HG02981 (cell line): Measurements from ENCODE around the gene ACSS1.

Source experiments
- ATAC-seq: cut with Tn5 transposase; IDR thresholded peaks from one replicate; pipeline ENCODE4 v1.9.1; 2021; ENCODE audit warnings: mild to moderate bottlenecking, moderate library complexity; ENCODE audit not compliant: unreplicated experiment

The ACSS1 gene

DNA sequence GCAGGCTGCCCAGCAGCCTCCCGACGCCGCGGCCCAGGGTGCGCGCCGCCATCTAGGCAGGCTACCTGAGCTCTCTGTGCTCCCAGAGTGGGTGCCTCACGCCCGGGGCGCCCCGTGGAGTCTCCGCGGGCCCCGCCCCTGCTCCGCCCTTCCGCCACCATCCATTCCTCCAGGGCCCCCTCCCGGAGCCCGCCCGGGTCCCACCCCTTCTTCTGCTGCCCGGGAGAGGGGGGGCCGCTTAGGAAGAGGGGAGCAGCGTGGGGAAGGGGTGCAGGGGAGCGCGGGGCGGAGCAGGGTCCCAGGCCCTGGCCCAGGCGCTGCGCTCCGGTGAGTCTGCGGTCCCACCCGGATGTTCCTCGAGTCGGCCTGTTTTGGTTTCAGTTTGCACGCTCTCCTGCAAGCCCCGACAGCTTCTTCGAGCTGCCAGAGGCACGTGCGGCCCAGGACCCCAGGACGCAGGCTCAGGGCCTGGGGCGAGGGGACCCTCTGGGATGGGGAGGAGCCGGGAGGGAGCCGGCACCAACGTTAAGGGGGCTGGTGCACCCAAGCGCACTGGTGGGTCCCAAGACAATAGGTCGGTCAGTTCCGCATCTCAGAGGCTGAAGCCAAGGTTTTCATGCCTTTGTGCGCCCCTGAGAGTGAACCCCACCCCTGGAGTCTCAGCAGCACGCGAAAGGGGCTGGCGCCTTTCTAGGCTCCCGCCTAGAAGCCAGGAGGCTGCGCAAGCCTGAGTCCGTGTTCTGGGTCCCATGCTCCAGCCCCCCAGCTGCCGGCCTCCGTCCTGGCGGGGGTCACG lies at the start of gene ACSS1:
TSS of gene ACSS1 (minus strand) at position 89 of the 796 bp plus-strand sequence. CDS start at position 52, 37 bp downstream.
- peak; percentile 64 for ATAC-seq

DNA sequence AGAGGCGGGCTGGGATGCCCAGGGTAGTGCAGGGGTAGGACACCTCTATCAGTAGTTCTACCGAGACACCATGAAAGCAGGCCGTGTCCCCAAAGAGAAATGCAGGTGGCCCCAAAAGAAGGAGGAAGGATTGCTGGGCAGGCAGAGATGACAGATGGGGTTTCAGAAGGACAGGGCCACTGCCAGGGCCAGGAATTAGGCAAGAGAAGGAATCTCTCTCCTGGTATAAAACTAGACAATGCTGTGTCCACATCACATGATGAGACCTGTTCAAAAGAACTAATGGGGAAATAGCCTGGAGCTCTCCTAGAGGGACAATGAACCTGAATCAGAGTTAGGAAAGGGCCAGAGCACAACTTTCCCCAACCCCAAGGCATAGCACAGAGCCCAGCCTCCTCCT lies 45.6 kb upstream of the ACSS1 start:
- no peak for ATAC-seq

DNA sequence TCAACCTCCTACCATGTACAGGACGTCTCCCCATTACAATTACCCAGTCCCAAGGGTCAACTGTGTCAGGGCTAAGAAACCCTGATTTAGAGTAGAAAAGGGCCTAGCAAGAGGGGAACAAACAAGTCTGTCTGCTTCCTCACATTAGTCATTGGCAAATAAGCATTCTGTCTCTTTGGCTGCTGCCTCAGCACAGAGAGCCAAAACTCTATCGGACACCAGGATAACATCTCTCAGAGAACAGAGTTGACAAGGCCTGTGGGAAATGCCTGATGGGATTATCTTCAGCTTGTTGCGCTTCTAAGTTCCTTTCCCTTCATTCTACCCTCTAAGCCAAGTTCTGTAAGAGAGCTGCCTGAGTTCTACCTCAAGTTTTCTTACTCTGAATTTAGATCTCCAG lies 43.0 kb upstream of the ACSS1 start:
- no peak for ATAC-seq

DNA sequence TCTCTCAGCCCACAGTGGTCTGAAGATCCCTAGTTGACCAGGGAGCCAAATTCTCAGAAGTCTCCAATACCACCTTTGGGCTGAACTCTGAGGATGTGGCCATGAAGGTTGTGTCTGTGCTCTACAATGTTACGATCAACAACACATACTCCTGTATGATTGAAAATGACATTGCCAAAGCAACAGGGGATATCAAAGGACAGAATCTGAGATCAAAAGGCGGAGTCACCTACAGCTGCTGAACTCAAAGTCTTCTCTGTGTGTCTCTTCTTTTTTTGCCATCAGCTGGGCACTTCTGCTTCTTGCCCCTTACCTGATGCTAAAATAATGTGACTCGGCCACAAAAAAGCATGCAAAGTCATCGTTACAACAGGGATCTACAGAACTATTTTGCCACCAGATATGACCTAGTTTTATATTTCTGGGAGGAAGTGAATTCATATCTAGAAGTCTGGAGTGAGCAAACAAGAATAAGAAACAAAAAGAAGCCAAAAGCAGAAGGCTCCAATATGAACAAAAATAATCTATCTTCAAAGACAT lies 41.7 kb upstream of the ACSS1 start:
- ATAC-seq = no peak

DNA sequence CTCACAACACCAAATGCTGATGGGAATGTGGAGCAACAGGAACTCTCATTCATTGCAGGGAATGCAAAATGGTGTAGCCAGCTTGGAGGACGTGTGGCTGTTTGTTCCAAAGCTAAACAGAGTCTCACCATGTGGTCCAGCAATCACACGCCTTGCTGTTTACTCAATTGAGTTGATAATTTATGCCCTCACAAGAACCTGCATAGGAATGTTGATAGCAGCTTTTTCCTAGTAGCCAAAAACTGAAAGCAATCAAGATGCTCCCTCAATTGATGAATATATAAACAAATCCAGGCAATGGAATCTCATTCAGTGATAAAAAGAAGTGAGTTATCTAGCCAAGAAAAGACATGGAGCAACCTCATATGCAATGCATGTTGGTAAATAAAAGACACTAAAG lies 39.6 kb upstream of the ACSS1 start:
- no peak for ATAC-seq

DNA sequence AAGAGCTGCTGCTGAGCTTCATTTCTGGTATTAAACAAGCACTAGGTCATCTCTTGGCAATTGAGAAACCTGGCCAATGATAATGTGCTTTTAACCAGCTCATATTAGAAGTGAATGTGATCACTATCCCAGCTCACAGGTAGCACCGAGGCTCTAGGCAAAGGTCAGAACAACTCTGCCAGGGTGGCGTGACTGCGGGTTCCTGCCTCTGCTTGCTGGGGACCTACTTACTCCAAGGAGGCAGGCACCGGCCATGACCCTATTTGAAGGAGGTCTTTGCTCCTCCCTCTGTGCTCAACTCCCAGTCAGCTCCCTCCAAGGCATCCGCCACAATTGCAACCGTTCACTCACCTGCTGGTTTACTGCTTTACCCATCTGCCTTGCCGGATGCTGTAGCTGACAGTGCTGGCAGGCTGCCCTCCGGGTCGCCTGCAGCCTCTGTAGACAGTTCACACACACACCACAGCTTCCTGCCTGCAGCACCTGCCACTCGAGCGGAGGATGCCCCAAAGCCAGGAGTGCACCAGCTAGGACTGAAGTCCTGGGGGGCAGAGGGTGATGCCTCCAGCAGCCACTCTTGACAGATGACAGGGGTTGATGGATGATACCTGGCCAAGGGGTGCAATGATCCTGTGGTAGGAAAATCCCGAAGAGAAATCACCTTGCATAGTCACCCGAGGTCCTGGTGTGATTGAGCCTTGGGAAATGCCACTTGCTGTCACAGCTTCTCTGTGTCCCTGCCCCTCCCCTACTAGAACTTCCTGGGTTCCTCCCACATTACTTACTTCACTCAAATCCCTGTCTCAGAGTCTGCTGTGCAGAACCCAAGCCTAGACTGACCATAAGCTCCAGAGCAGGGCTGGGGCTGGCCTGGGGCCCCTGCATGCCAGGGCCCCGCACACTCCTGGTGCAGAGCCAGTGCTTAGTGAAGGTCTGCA lies 32.8 kb upstream of the ACSS1 start:
- peak; percentile 77 for ATAC-seq

DNA sequence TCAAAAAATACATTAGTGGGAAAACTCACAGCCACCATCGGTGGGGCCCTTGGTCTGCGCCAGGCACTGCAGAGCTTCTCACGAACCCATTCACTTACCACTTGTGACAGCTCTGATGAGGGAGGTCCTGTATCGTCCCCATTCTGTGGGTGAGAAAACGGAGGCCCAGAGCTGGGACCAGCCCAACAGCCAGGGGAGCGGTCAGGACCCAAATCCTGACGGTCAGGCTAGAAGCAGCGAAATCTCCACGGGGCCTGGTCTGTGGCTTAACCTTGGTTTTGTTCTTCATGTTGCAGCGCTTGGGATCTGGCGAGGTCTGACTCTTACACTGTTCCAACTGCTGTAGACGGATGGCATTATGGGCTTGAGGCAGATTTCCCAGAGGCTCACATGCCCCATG lies 31.7 kb upstream of the ACSS1 start:
- ATAC-seq = no peak

DNA sequence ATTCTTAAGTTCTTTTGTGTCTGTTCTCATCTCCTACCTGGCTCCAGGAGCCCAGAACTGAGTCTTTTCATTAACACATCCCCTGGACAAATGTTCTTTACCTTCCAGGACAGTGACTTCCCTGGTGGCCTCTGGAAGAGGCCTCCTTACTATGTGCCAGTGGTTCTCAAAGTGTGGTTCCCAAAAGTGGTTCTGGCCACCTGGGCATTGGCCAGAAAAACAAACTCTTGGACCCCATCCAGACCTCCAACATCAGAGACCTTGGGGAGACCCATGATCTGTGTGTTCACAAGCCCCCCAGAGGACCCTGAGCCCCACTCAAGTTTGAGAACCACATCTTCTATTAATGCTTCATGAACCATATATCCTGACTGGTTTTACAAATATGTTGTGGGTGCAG lies 31.2 kb upstream of the ACSS1 start:
- ATAC-seq = no peak

DNA sequence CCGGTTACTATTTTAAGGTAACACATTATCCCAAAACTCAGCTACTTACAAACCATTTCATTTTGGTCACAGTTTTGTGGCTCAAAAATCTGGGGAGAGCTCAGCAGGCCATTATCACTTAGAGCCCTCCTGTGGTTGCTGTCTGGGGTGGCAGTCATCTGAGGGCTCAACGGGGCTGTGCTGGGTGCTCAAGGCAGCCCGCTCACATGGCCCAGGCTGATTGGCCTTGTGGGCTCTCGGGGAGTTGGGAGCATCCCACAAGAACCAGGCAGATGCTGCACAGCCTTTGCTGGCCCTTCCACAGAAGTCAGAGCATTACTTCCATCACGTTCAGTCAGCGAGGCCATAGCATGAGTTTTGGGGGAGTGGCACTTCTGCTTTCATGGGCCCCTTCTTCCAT lies 30.3 kb upstream of the ACSS1 start:
- ATAC-seq = no peak

DNA sequence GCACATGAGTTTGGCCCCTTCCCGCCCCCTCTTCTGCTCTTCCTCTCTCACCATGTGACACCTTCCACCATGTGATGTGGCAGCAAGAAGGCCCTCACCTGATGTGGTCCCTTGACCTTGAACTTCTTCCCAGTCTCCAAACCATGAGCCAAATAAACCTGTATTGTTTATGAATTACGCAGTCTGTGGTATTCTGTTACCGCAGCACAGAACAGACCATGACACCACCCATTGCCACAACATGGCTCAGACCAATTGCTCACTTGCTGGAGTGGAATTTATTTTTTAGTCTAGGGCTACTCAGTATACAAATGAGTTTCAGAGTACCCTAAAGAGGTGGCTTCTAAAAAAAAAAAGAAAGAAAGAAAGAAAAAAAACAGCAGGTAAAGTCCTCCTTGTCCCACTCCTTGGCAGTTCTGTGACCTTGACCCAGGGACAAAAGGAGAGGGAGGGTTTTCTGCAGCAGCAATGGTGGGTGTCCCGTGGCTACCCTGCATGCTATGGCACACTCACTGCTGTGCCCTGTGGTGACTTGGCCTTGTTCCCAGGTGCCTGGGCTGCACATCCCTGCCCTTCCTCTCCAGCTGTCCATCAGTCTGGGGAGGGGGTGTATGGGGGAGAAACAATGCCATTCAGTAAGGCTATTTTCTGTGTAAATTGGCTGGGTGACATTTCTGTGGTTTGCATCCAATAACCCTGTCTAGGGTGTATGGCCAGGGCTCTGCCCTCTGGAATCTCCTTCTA lies 29.4 kb upstream of the ACSS1 start:
- ATAC-seq = no peak

DNA sequence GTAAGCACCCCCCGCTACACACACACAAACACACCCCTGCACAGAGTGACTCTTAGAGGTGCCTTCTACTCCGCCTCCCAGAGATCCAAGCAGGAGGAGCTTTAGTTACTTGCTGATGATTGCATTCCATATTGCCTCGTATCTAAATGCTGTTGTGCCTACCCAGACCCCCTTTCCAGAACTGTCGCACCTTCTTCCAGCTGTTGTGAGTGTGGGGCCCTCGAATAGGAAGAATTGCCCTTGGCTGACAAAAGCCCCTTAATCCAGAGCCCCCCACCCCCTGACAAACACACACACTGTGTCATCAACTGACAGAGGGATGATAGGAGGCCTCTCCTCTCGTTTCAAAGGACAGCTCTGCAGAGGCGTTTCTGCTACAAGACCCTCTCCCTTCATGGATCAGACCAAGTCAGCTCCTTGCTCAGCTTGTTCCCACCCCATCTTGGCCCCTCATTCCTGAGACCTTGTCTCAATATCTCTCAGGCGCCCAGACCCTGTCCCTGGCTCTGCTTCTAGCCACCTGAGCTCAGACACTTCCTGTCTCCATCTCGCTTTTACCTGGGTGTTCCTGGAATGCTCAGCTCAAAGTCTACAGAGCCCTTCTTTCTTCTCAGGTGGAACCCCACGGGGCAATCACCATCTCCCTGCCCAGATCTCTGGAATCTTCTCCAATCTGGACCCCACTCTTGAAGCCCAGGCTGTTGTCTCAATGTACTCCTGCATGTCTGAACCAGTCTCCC lies 28.0 kb upstream of the ACSS1 start:
- no peak for ATAC-seq

DNA sequence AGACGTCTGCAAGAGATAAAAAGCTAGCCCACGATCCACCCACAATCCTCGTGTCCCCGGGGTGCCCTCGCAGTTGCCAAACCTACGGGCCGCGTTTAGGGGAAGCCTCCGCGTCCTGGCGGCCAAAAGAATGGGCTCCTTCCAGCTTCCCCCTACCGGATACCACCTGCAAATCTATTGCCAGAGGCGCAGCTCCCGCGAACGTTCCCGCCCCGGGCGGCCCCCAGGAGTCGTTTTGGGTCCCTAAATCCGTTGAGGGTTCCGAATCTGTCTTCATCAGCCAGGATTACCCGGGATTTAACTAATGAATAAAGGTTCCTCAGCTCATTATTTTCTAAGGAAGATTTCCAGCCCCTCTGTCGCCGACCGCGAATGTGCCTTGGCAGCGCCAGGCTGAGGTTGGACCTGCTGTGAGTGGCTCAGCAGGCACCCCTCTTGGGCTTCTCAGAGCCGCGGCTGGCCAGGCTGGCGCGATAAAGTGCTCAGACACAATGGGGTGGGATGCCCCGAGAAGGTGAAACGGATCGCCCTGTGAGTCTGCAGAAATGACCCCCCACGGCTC lies 26.8 kb upstream of the ACSS1 start:
- no peak for ATAC-seq

DNA sequence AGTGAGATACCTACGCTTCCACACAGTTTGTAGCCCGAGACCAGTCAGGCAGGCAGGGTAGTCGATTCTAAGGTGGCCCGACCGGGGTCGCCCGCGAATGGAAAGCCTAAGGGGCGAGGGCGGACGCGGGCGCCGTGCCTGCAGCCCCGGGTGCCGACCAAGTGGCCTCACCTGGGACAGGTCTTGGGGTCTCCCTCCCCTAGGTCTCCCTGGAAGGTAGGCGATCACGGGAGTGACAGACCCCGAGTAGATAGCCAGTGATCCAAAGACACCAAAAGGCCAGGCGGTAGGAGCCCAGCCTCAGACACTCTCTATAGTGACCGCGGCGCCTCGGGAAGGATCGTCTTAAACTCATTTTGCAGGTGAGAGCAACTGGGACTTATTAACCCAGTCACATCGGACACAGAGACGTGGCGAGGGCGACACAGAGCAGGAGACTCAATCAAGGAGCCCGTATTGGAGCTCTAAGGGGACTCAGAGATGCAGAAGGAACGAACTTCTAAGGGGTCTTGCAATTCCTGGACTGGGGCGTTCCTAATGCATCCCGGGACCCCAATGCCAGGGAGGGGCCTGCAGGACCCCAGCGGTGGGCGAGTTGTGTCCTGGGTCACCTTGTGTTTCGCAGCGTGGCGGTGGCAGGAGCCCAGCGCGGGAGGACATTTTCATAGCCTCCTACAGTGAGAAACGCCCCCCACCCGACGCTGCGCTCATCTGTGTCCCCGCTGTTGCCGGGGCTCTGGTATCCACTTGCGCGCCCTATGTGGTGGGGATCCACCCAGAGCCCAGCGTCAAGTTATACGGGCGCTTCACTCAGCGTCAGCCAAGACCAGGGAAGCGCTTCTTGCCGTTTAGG lies 26.1 kb upstream of the ACSS1 start:
- peak; percentile 48 for ATAC-seq

DNA sequence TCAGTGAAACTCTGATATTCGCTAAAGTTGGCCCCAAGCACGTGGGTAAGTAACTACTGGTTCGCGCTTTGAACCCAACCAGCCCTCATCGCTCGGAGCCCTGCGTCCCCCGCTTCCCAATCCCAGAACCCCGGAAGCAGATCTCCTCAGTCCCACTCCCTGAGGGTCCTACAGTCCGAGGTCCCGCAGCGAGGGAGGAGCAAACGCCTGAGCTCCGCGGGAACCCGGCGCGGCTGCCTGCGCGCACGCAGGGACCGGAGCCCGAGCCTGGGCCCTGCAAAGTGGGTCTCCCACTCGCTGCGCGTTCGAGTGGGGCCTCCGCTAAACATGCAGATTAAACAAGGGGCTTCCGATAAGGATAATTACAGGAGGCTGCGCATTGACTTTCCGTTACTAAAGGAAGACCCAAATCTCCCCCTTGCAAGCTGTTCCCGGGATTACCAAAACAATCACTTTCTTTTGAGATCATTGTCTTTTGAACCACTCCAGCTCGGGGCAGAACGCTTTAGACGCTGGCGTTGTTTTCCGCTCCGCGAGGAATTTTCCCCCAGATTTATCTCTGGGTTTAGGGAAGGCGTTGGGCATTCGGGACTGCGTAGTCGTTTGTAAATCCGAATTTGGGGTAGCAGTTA lies 25.3 kb upstream of the ACSS1 start:
- no peak for ATAC-seq

DNA sequence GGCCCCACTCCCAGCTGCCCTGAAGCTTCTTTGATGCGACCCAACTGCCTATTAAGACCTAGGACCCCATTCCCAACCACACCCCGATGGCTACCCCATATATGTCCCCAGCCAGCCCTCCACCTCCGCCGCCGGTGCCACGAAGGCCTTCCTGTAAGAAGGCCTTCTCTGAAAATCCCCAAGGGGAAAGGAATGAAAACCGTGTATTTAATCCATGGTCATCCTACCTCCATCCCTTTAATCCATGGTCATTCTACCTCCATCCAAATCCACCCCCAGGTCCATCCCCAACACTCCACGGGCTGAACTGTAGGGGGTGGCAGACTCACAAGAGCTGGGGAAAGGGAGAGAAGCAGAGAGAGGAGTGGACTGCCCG lies 24.5 kb upstream of the ACSS1 start:
- no peak for ATAC-seq

DNA sequence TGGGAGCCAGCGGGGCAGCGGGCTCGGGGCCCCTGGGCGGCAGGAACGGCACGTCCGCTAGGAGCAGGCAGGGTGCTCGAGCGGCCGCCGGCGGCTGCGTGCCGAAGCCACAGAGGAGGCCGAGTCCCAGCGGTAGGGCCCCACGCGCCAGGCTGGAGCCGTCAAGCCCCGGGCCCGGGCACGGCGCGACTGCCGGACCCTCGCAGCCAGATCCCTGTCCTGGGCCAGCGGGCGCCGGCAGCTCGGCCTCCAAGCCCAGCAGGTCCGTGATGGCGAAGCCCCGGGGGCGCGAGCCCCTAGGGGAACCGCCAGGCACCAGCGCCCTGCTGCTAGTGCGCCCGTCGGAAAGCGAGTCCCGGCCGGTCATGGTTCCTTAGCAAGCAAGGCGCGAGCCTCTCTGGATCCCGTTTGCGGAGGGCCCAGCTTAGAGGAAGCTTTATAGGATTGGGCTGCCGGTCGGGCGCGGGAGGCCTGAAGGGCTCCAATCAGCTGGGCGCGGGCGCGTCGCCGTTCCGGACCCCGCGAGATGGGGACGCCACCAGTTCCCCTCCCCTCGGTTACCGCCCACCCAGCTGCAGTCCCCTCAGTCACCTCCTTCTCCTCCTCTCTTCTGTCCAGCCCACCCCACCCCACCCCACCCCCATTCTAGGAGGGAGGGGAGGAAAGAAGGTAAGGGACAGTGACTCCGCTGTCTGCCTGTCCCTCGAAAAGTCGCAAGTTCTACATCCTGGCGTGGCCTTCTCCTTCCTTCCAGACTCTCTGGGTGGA lies 24.0 kb upstream of the ACSS1 start, which contains the start of gene VSX1:
TSS of gene VSX1 (minus strand) at position 412 of the 768 bp plus-strand sequence. CDS start at position 367, 45 bp downstream.
- ATAC-seq = no peak

DNA sequence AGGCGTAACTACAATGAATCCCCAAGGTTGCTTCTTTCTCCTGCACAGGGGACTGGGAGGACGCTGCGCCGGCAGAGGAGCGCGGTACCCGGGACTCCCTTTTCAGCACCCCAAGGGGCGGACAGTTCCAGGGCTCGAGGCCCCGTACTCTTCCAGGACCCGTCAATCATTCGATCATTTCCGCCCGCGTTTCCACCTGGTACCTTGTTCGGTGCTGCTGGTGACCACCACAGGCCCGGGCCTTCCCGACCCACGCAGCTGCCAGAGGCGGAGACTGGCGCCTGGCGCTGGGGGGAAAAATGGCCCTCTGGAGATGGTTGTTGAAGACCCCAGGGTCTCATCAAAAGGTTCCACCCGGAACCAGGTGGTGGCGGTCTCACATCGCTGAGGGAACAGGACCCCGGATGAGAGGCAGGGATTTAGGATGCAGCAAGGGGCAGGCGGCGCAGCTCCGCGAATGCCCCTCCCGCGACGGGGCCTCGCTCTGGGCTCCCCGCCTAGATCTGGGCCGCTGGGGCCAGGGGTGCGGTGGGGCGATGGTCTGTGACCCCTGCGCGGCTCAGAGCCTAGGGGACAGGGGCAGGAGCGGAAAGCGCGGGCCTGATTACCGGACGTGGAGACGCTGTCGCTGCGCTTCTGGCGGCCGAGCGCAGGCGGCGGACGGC lies 23.3 kb upstream of the ACSS1 start:
- ATAC-seq = no peak
